ENCODE results near the gene TMEM235. TPM values are rescaled to one million over a fixed set of nuclear protein-coding genes. Genes with fewer than 3 reads are reported as not detected.

TMEM235 gene
- polyA plus RNA-seq, 1 of the 3 experiments (the other 2 are of a cell fraction) = not detected

- TF ChIP-seq YY1 (IDR thresholded peaks at IDR 0.05; ENCODE audit: low read depth) (no peak), SIN3A (IDR thresholded peaks at IDR 0.05; ENCODE audit: borderline replicate concordance, low read depth, low read length) (peak; percentile 37; the same call in 1 of the 2 replicates), NRF1 (IDR thresholded peaks at IDR 0.05; ENCODE audit: low read depth, low read length) (no peak), CHD2 (IDR thresholded peaks at IDR 0.05; ENCODE audit: low read length, partially characterized antibody) (peak; percentile 66), TEAD4 (IDR thresholded peaks at IDR 0.05; ENCODE audit: borderline replicate concordance, insufficient read depth) (no peak), RXRA (IDR thresholded peaks at IDR 0.05; ENCODE audit: borderline replicate concordance, low read depth) (no peak), GATA2 (CRISPR knock-in tag; IDR thresholded peaks at IDR 0.05) (peak; percentile 45; the same call in 1 of the 2 replicates)
- TF ChIP-seq, protein P1, sequence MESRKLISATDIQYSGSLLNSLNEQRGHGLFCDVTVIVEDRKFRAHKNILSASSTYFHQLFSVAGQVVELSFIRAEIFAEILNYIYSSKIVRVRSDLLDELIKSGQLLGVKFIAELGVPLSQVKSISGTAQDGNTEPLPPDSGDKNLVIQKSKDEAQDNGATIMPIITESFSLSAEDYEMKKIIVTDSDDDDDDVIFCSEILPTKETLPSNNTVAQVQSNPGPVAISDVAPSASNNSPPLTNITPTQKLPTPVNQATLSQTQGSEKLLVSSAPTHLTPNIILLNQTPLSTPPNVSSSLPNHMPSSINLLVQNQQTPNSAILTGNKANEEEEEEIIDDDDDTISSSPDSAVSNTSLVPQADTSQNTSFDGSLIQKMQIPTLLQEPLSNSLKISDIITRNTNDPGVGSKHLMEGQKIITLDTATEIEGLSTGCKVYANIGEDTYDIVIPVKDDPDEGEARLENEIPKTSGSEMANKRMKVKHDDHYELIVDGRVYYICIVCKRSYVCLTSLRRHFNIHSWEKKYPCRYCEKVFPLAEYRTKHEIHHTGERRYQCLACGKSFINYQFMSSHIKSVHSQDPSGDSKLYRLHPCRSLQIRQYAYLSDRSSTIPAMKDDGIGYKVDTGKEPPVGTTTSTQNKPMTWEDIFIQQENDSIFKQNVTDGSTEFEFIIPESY (IDR thresholded peaks at IDR 0.05; ENCODE audit: borderline replicate concordance, low read depth) = no peak
- TF ChIP-seq, protein P2, sequence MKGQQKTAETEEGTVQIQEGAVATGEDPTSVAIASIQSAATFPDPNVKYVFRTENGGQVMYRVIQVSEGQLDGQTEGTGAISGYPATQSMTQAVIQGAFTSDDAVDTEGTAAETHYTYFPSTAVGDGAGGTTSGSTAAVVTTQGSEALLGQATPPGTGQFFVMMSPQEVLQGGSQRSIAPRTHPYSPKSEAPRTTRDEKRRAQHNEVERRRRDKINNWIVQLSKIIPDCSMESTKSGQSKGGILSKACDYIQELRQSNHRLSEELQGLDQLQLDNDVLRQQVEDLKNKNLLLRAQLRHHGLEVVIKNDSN (IDR thresholded peaks at IDR 0.05; ENCODE audit: borderline replicate concordance, low read depth) = no peak
These were observed 7.0 kb upstream of the TMEM235 start (continued) for GRCh38 chr17:78224231-78225087.

- Histone ChIP-seq H3K27ac (ENCODE audit: low read depth in 2 of 2, low read length in 1 of 2) (peak overlapping the region; percentile 24 to 98; a peak in 3 of 4 replicates), H3K4me2 (no peak overlapping the region), H3K4me3 (ENCODE audit: low read depth in 2 of 2, low read length in 1 of 2) (no peak overlapping the region), H4K20me1 (ENCODE audit: insufficient read depth) (no peaks in the 10 kb centered on the region), H3F3A (replicated peaks; ENCODE audit: insufficient read depth) (peaks cover 35% of the 10 kb centered on the region), H3K4me1 (ENCODE audit: control insufficient read depth in 1 of 2, insufficient read depth in 2 of 2, low read depth in 1 of 2, low read length in 1 of 2) (peaks cover 8 to 50% of the 10 kb centered on the region in 2 experiments; a peak in 3 of 4 replicates), H3K27me3 (ENCODE audit: insufficient read depth) (no peaks in the 10 kb centered on the region; the same call in 1 of the 2 replicates), H3K9ac (no peak overlapping the region), H3K36me3 (replicated peaks in 1 of 2; ENCODE audit: control insufficient read depth in 1 of 2, insufficient read depth in 2 of 2, low read length in 1 of 2) (peaks cover 5 to 6% of the 10 kb centered on the region in 2 experiments), H3K9me2 (no peaks in the 10 kb centered on the region), H3K9me3 (no peaks in the 10 kb centered on the region), H3K79me2 (ENCODE audit: insufficient read depth) (peaks cover 16% of the 10 kb centered on the region; the same call in 1 of the 2 replicates), H2AFZ (ENCODE audit: low read depth) (peak overlapping the region; percentile 73; the same call in 1 of the 2 replicates)
- DNase-seq = peak; percentile 74
- ChIA-PET POLR2A (interaction anchor here (1.2 to 3.5 kb wide), 8 partner anchors 12 to 56 kb away, joined by 3 to 16 read pairs (median 4); no protein-coding TSS in a partner anchor), CTCF (interaction anchor here (0.9 to 13.9 kb wide), 16 partner anchors 12 to 683 kb away, joined by 3 to 196 read pairs (median 4); partner anchors contain the start of genes AFMID and TK1)
- WGBS (ENCODE audit: low lambda C conversion rate) = 87% methylated on average over 16 of the region's 16 CpGs
- TF ChIP-seq TAF1 (IDR thresholded peaks at IDR 0.05; ENCODE audit: borderline replicate concordance, low read depth, low read length) (no peak), RCOR1 (IDR thresholded peaks at IDR 0.05; ENCODE audit: low read length) (no peak), POLR2AphosphoS5 (IDR thresholded peaks at IDR 0.05; ENCODE audit: low read depth, low read length) (0 out of 2 replicates have a peak, but pooled peaks have one; percentile 6), FOXM1 (IDR thresholded peaks at IDR 0.05; ENCODE audit: low read depth) (no peak), YY1 (IDR thresholded peaks at IDR 0.05; ENCODE audit: low read depth) (no peak), GABPA (IDR thresholded peaks at IDR 0.05; ENCODE audit: low read depth) (no peak), RXRA (IDR thresholded peaks at IDR 0.05; ENCODE audit: borderline replicate concordance, low read depth) (no peak), TEAD4 (IDR thresholded peaks at IDR 0.05; ENCODE audit: borderline replicate concordance, insufficient read depth) (no peak), ELF1 (IDR thresholded peaks at IDR 0.05) (no peak), PBX3 (IDR thresholded peaks at IDR 0.05) (no peak), EP300 (IDR thresholded peaks at IDR 0.05; ENCODE audit: borderline replicate concordance in 1 of 2, low read depth in 1 of 2, low read length in 1 of 2) (no peak), MXI1 (IDR thresholded peaks at IDR 0.05; ENCODE audit: low read depth, low read length) (peak; percentile 43; the same call in 1 of the 2 replicates), RFX5 (IDR thresholded peaks at IDR 0.05; ENCODE audit: low read length) (peak; percentile 1; the same call in 1 of the 2 replicates), TCF12 (IDR thresholded peaks at IDR 0.05) (no peak)
- TF ChIP-seq, protein P3, sequence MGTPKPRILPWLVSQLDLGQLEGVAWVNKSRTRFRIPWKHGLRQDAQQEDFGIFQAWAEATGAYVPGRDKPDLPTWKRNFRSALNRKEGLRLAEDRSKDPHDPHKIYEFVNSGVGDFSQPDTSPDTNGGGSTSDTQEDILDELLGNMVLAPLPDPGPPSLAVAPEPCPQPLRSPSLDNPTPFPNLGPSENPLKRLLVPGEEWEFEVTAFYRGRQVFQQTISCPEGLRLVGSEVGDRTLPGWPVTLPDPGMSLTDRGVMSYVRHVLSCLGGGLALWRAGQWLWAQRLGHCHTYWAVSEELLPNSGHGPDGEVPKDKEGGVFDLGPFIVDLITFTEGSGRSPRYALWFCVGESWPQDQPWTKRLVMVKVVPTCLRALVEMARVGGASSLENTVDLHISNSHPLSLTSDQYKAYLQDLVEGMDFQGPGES (IDR thresholded peaks at IDR 0.05; ENCODE audit: low read depth, low read length) = no peak
These were observed 6.2 kb upstream of the TMEM235 start for GRCh38 chr17:78225088-78225865.

All from SK-N-SH (cell line).